ENCODE results near the gene SNTN. TPM values are rescaled to one million over a fixed set of nuclear protein-coding genes. Genes with fewer than 3 reads are reported as not detected.

Gene SNTN
- total and polyA plus RNA-seq, 2 donors (not counting 3 experiments of a cell fraction or from before 2014, with no cell fraction given) = not detected

- FAIRE-seq = no peak
- Histone ChIP-seq H4K20me1 (replicated peaks; ENCODE audit: control insufficient read depth, extremely low read depth, insufficient read depth, low read length) (no peaks in the 10 kb centered on the region), H3K4me2 (ENCODE audit: insufficient read depth, low read length) (no peak overlapping the region), H2AFZ (ENCODE audit: low read depth, low read length) (no peak overlapping the region), H3K9me1 (replicated peaks; ENCODE audit: control insufficient read depth, extremely low read depth, insufficient read depth, low read length) (no peaks in the 10 kb centered on the region), H3K27me3 (ENCODE audit: control insufficient read depth in 2 of 2, insufficient read depth in 2 of 2, low read length in 2 of 2) (no peaks in the 10 kb centered on the region), H3K4me3 (replicated peaks in 1 of 3; ENCODE audit: insufficient read depth in 1 of 3, low read depth in 1 of 3, low read length in 3 of 3) (no peak overlapping the region), H3K36me3 (ENCODE audit: control insufficient read depth in 2 of 2, extremely low read depth in 1 of 2, insufficient read depth in 2 of 2, low read length in 2 of 2) (no peaks in the 10 kb centered on the region), H3K9ac (replicated peaks; ENCODE audit: extremely low read depth, insufficient read depth, low read length) (no peak overlapping the region), H3K79me2 (ENCODE audit: control insufficient read depth, insufficient read depth, low read length) (no peaks in the 10 kb centered on the region), H3K4me1 (ENCODE audit: control insufficient read depth, extremely low read depth, insufficient read depth, low read length) (no peaks in the 10 kb centered on the region), H3K27ac (ENCODE audit: insufficient read depth, low read depth, low read length) (no peak overlapping the region), H3K9me3 (replicated peaks; ENCODE audit: control insufficient read depth, insufficient read depth, low read length) (no peaks in the 10 kb centered on the region)
- dilution Hi-C loops (cut with MboI; ENCODE audit: extremely low pct_ligation_motif_present, low sequenced_read_pairs) (no loop called here), intact Hi-C loops (cut with micrococcal nuclease) (no loop called here)
- TF ChIP-seq MAX (IDR thresholded peaks at IDR 0.05; ENCODE audit: insufficient read depth, insufficient read length) (no peak), CTCF (IDR thresholded peaks at IDR 0.05; ENCODE audit: extremely low read depth in 1 of 2, insufficient read depth in 1 of 2, low read depth in 1 of 2, low read length in 2 of 2) (no peak), POLR2AphosphoS5 (IDR thresholded peaks at IDR 0.05; ENCODE audit: insufficient read depth, low read depth, low read length) (no peak), EZH2 (IDR thresholded peaks at IDR 0.05; ENCODE audit: borderline replicate concordance, low read depth, low read length, severe bottlenecking) (no peak), FOS (IDR thresholded peaks at IDR 0.05; ENCODE audit: borderline replicate concordance, insufficient read depth, low read length) (no peak), POLR2A (IDR thresholded peaks at IDR 0.05; ENCODE audit: low read depth, low read length) (no peak), GATA2 (IDR thresholded peaks at IDR 0.05; ENCODE audit: insufficient read depth, insufficient read length, low read depth, low read length) (no peak), MYC (IDR thresholded peaks at IDR 0.05; ENCODE audit: low read depth, low read length) (no peak), JUN (IDR thresholded peaks at IDR 0.05; ENCODE audit: borderline replicate concordance, insufficient read depth, insufficient read length, low read depth) (no peak)
- BruUV-seq (replicated peaks) = no TSS peak
- CTCF ChIA-PET = no interaction called here
- POLR2A ChIA-PET = no interaction called here
- no peak for DNase-seq (ENCODE audit: low read depth, low spot score)
Measured at GRCh38 chr3:63706321-63707085, 54.0 kb downstream of the SNTN start.
